ENCODE data around the gene CTDSPL.
A peak's percentile ranks its signal among the peaks of the same experiment; 100 is the strongest.
"Not testable (repeated sequence)": the region's sequence is repeated elsewhere in the genome, so short reads cannot be mapped to it uniquely, and the experiment has no call there.

The CTDSPL gene

DNA sequence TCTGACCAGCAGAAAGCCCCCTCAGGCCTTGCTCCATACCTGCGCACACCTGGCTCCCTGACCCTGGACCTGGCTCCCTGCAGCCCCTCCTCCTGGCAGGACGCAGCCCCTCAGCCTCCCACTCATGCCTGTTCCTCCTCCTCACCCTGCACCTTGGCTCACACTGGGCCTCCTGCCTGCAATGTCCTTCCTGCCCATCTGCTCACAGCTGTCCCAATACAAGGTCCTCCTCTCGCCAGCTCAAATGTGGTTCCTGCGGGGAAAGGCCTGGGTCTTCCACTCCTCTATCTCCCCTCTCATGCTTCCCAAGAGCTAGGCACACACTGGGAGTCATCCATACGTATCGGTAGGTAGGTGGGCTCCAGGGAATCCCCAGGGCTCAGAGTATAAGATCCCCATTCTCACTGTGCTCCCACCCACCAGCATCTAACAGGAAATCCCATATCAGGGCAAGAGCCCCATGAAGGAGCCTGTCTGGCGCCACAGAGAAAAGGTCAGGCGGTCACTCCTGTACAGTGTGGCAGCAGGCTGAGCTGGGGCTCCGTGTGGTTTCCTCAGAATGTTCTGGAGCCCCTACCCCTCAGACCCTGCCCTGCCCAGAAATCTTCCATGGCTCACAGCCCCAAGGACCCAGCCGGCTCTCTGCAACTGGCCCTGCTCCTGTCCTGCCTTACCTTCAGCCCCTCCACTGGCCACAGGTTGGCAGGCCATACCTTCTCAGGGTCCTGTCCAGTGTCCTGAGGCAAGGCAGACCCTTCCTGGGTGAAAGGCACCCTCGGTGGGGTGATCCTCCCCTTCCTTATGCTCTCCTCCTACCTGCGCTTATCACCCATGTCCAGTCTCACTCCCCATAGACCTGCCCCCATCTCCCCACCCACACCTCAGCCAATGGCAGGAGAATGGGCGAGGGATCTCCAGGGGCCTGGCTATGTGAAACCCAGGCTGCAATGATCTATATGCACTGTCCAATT lies 156.9 kb downstream of the CTDSPL start:
- no peak for DNase-seq (ENCODE audit: low spot score)

DNA sequence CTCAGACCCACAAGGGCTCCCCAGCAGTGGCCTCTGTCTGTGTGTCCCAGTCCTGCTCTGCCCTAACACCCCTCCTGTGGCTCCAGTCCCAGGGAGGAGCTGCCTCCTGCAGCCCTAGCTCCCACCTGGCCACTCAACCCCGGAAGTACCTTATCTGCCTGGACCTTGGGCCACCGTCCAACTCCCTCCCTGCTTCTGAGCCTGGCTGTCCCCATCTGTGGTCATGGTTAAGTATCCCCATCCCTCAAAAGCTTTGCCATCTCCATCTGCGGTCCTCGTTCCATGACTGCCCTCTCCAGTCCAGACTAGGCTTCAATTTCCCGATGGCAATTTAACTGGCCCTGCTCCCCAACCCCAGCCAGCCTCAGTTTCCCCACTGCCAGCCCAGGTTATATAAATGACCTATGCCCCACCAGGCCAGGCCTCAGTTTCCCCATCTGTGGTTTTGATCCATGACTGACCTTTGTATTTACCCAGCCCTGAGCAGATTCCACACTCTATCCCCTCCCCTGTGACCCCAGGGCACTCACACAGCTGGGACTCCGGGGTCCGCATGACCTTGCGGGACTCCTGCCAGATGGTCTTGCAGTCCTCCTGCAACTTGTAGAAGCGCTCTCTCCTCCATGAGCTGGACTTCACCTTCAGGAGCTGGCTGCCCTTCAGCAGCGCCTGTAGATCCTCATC lies 158.1 kb downstream of the CTDSPL start:
- DNase-seq (ENCODE audit: low spot score) = no peak

DNA sequence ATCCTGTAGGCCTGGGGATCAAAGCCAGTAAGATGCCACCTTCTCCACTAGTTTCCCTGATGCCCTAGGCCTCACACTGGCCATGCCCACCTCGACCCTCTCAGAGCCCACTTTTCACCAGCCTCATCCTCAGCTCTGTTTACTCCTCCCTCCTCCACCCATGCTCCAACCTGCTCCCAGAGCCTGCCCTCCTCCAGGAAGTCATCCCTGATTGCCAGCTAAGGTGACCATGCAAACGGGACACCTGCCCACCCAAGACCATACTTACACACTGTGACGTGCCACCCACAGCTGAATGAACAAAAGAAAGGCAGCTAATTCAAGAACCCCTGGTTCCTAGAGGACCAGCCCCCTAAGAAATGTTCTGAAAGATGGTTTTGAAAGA lies 158.7 kb downstream of the CTDSPL start:
- no peak for DNase-seq (ENCODE audit: low spot score)

DNA sequence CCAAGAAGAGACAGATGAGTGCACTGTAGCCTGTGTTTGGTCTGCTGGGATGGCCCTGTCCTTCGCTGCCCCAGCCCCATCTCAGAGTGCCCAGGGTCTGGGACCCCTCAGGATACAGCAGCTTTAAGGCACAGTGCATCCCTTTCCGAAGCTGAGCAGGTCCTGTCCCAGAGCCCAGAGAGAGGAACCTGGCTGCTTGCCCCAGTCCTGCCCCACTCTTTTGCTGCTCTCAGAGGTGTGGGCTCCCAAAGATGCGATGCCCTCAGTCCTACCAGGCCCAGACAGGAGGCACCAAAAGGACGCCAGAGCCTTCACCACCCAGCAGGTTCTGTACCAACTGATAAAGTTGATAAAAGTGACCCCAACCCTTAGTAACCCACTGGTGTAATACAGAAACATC lies 159.5 kb downstream of the CTDSPL start:
- no peak for DNase-seq (ENCODE audit: low spot score)

DNA sequence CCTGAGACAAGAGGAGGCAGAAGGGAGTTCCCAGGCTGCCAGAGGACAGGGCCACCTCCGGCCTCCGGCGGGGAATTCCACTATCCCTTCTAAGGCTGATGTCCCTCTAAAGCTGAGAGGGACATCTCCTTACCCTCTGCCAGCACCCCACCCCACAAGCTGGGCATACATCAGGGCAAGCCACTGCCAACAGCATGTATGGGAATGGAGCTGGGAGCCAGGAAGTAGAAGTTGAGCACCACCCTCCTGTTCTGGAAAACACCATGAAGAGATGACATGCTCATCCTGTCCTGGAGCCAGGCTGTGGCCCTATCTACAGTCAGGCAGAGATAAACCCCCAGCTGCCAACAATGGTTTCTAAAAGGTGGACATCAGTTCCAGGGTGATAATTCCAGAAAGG lies 160.6 kb downstream of the CTDSPL start:
- DNase-seq (ENCODE audit: low spot score) = no peak

DNA sequence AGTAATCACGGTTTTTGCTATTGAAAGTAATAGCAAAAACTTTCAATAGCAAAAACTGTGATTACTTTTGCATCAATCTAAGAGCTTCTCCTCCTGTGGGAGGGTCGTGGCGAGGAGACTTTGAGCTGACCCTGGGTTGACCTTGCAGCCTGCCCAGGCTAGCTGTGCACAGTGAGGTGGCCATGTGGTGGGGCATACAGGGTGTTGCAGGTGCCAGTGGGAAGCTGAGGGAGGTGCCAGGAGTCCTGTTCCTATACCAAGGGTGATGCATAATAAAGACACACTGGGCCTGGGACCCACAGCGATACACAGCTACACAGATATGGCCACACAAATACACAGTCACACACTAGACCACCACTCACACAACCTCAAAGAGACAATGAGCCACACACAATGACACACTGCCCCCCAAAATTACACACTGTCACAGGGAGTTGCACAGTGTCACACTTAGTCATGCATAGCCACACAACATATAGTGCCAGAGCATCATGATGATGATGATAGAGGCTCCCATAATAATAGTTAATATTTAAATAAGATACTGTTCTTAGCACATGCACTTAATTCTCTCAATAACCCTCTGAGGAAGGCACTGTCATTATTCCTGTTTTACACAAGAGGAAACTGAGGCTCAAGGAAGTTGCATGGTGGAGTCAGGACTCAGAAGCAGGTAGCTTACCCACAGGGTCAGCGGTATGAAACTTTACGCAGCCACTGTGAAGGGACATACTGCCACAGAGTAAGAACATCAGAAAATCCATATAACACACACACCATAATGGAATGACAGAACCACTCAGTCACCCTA lies 161.4 kb downstream of the CTDSPL start:
- no peak for DNase-seq (ENCODE audit: low spot score)

DNA sequence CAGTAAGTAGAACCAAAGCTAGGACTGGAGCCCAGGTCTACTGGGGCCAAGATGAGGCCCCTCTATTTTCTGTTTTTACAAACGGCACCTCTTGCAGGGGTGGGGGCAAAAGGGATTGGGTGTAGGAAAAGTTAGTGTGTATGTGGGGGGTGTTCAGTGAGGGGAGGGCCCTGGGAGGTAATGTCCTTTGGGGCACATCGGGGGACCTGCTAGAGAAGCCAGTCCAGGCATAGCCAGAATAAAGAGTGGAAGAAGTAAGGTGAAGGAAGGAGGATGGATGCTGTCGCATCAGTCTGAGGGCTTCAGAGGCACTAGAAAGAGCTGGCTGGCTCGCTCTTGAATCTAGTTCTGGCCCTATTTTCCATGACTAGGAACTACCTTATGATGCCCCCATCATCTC lies 165.2 kb downstream of the CTDSPL start:
- no peak for DNase-seq (ENCODE audit: low spot score)

DNA sequence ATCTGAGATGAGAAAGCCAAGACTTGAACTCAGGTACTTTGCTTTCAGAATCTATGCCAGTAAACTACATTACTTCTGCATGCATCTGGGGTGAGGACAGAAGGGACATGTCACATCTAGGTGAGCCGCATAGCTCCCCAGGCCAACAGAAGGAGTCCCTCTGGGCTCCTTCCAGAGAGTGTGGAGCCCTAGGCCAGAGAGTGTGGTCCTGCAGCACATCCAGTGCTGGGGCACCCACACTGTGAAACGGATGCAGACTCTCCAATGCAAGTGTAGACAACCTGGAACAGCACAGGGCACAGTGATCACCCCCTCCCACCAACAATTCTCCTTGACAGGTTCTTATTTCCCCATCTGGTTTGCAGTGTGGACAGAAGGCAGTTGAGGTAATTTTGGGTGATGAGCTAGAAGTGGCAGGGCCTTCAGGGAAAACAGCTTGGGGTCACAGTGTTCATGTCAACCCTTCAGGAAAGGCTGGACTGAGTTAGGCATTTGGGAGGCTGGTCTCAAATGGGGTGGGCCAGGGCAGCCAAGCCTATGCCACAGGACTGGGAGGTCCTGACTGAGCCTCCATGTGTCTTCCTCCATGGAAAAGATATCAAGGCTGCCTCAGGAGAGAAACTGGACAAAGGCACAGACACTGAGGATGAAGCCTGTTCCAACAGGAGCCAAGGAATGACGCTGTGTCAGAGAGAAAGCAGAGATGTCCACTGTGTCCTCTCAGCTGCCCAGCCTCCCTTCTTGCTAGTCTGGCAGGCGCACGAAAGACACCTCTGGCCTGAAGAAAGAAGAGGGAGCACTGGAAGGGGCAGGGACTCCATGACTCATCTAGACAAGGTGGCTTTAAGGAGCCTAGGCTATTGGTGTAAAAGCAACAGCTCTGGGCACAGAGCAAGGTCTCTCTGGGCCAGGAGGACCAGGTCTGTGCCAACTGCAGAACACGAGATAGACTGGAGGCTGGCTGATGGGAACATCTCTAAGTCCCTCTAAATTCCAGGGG lies 166.1 kb downstream of the CTDSPL start:
- DNase-seq (ENCODE audit: low spot score) = no peak

DNA sequence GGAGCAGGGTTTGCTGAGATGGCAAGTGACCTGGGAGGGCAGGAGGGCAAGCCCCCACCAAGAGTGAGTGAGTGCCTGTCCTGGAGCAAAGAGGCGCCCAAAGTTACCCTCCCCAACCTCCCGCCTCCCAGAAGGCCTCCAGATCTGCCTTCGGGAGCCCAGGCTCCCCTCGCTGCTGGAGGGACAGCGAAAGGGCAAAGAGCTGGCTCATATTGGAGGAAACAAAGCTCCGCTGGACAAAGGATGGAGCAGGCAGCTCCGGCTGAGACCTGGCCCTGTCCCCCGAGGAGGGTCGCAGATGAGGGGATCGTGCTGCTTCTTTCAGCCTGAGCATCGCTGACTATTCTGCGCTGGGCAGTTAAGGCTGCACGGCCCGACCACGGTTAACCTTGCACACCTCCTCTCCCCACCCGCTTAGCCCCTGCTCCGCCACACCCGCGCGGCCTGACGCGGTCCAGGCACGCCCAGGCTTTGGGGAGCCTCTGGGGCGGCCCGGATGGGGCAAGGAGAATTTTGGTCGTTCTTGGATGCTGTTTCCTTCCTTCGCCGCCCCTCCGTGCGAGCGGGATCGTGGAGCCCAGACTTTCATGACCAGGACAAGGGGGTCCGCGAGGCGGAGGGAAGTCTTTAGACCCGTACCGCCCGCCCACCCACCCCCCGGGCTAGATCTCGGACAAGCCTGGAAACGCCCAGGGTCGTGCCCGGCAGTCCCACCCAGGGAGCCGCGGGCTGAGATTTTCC lies 167.1 kb downstream of the CTDSPL start:
- no peak for DNase-seq (ENCODE audit: low spot score)

DNA sequence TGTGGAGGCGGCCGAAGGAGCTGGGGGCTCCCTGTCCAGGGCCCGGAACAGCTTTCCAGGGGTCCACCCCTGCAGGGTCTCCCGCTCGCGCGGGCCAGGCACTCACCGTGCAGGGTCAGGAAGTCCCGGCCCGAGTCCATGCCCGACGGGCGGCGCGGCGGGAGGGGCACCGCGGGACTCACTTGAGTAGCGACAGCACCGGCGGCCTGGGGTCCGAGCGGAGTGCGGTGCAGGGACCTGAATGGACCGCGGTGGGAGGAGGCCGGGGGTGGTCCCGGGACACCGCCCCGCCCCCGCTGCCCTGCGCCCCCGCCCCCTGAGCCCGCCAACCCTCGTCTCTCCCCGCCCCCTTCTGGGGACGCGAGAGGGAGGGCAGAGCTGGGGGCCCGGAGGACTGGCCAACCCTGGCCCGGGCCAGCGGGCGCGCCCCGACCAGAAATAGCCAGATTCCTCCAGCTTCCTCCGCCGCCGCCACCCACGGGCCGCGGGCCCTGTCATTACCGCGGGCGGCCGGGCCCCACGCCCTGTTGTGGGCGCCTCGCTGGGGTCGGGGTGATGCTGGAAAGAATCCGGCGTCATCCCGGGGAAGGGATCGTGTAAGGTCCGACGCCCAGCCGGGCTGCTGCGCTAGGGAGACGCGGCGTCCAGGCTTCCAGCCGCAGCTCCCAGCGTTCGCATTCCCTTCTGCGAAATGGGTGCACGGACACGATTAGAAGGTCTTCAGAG lies 167.9 kb downstream of the CTDSPL start, which contains the start of gene PLCD1:
PLCD1 (minus strand) TSS at position 243 of the 726 bp plus-strand sequence; CDS start at position 140, 103 bp downstream.
- peak; percentile 63 for DNase-seq (ENCODE audit: low spot score)

DNA sequence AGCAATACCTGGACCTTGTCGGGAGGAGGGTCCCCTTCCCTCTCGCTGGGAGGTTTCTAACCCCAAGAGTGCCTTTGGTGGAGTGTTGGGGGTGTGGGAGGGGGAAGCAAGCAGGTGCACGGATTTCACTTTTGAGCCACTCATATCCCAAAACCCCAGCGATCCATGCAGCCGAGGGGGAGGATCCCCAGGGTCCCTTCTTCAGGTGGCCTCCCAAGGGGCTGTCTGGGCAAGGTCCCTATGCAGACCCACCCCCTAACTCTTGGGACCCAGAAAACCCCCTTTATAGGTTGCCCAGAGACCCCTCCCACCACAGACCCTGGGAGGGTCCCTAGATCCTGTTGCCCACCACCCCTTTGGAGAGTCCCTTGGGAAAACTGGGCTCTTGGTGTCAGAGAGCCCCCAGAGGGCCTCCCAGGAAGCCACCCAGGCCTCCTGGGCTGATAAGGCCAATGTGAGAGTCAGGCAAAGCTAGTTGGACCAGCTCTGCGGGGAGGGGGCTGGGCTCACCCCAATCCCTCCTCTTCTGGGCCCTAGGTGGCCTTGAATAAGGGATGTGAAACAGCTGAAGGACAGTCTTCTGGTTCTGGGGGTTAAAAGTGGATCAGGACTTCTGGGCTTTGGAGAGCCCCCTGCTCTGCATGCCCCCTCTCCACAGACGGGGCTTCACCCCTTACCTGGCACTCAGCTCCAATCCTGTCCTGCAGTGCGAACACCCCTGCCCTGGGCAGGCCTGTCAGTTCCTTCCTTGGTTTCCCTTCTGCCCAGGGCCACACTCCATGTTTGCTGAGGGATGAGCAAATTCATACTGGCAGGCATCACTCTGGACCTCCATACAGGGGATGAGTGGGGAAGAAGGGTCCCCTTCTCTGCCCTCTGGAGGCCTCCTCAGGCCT lies 168.7 kb downstream of the CTDSPL start:
- no peak for DNase-seq (ENCODE audit: low spot score)

DNA sequence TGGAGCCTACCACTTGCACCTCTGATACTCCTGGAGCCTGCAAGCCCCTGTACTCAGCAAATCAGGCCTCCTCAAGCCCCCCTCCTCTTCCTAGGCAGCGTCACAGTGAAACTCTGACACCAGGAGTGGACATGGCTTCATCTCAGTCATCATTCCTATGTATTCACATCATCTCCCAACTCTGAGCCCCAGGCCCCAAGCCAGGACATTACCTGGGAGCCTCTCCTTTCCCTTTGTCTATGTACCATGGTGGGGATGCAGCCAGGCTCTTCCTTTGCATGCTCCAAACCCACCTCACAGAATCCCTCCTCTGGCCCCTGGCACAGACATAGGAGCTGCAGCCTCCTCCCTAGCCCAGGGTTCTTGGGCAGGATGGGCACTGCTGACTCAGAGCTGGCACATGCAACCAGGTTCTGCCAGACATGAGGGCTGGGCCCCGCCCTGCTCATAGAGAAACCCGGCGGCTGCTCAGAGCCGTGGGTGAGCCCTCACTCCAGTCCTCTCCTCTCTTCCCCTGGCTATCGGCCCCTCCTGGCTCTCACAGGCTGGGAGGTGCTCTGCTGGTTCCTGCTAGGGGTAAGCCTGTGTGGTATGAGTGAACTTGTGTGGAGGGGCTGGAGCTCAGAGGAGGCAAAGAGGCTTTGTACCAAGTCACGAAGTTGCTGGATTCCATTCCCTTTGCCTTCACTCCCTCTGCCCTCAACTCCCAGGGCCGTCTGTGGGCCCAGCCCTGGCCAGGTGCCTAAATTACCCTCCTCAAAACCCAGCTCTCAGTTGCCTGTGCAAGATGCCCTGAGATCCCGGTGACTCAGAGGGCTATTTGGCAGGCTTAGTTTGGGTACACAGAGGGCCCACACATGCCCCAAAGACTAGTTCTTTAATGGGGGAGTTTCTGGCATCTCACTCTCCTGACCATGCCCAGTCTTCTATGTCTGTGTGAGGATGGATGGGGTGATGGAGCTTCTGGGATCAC lies 169.6 kb downstream of the CTDSPL start:
- DNase-seq (ENCODE audit: low spot score) = no peak

DNA sequence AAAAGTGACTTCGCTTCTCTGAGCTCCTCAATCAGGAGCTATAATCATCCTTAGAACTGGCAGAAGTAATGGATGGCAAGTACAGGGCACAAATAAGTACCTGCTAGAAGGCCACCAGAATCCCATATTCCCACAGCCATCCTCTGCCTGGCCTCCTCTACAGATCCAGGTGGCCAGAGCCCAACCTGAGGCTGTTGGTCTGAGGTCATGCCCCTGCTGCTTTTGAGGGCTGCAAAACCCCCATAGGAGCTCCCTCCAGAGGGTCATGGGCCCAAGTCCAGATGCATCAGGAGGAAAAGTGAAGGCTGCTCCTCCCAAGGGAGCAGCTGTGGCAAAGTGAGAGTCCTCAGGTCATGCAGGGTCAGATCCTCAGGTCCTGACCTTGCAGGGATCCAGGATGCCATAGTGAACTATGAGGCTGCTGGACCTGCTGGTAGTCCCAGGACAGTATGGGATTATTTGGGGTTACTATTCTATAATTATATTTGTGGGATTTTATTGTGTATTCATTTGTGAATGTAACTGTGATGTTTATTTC lies 170.7 kb downstream of the CTDSPL start:
- no peak for DNase-seq (ENCODE audit: low spot score)

DNA sequence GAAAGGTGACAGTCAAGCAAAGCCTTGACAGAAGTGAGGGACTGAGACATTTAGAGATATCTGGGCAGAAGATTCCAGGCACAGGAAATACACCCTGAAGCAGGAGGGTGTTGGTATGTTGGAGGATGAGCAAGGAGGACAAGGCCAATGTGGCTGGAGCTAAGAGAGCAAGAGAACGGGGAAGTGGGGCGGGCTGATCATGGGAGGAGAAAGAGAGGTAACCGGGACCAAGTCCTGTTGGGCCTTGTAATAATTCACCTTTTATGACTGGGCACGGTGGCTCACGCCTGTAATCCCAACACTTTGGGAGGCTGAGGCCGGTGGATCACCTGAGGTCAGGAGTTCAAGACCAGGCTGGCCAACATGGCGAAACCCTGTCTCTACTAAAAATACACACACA lies 171.9 kb downstream of the CTDSPL start:
- not testable (repeated sequence) for DNase-seq (ENCODE audit: low spot score)
